ENCODE measurements around the gene MOAP1. TPM values are rescaled to one million over a fixed set of nuclear protein-coding genes. Genes with fewer than 3 reads are reported as not detected.
"Not testable (repeated sequence)": the region's sequence is repeated elsewhere in the genome, so short reads cannot be mapped to it uniquely, and the experiment has no call there.

Gene MOAP1, protein sequence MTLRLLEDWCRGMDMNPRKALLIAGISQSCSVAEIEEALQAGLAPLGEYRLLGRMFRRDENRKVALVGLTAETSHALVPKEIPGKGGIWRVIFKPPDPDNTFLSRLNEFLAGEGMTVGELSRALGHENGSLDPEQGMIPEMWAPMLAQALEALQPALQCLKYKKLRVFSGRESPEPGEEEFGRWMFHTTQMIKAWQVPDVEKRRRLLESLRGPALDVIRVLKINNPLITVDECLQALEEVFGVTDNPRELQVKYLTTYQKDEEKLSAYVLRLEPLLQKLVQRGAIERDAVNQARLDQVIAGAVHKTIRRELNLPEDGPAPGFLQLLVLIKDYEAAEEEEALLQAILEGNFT
- 8.8 TPM for polyA plus RNA-seq (2013, experiment 1 of 2; ENCODE audit: insufficient read length)
- polyA plus RNA-seq (2013, experiment 2 of 2; ENCODE audit: insufficient read length), result 10.4 TPM

DNA sequence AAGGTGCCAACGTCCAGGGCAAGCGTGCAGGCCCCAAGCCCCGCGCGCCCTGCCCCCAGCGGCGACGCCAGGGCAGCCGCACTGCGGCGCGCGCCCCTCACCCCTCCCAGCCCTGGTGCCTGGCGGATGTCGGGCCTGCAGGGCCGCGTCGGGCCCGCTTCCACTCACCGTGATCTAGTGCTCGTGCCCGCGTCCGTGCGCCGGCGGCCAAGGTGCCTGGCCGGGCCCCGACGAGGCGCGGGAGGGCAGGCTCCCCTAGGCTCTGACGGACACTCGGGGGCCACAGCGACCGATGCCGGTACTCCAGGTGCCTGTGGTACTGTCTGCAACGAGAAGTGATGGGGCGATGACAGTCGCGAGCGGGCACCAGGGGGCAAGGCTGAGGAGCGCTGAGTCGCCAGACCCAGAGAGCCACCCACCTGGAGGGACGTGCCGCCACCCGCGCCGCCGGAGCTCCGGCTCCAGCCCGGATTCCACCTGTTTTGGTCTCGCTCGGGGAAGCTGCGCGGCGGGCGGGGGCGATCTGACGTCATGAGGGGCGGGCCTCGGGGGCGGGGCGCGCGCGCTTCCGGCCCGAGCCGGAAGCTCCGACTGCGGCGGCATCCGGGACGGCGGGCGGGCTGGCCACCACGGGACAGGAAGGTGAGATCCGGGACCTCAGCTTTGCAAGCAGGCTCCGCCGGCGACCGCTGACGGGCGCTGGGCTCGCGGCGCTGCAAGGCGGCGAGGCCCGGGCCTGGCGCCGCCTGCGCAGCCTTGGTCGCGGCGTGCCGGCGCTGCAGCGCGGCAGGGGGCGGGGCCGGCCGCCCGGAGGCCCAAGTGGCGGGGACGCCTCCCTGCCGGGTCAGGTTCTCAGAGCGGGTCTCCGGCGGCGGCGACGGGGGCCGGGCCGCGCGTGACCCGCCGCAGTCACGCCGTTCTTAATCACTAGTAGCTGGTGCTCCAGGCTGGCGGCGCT lies at the start of gene MOAP1, which contains the start of gene LYSET:
MOAP1 (minus strand) TSS at position 507 of the 958 bp plus-strand sequence. CDS start 655 bp downstream, outside the sequence.
LYSET (plus strand) TSS at position 927 of the 958 bp plus-strand sequence. CDS start 89 bp downstream, outside the sequence.
- peak; percentile 83 for DNase-seq

DNA sequence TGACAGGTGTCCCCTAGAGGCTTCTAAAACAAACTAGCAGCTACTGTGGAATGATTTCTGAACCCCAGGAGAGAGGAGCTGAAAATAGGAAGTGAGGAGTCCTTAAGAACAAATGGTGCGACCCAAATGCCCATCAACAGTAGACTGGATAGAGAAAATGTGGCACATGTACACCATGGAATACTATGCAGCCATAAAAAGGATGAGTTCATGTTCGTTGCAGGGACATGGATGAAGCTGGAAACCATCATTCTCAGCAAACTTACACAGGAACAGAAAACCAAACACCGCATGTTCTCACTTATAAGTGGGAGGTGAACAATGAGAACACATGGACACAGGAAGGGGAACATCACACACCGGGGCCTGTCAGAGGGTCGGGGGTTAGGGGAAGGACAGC lies 48.4 kb upstream of the MOAP1 start:
- DNase-seq, result not testable (repeated sequence)

DNA sequence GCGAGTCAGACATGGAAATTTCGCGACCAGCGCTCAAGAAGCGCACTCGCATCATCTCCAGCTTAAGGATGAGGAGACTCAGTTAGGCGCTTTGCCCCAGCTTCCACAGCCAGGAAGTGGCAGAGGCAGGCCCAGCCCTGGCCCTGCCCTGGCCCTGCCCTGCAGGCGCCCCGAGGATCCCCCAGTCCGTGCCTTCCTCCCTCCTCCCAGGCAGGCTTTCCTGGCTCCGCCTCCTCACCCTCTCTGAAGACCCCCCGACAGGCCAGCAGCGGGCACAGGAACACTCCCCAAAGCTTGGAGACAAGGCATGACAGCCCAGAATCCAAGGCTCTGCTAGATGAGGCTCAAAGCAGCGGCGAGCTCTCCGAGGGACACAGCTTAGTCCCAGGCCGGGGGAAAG lies 47.5 kb upstream of the MOAP1 start:
- no peak for DNase-seq

DNA sequence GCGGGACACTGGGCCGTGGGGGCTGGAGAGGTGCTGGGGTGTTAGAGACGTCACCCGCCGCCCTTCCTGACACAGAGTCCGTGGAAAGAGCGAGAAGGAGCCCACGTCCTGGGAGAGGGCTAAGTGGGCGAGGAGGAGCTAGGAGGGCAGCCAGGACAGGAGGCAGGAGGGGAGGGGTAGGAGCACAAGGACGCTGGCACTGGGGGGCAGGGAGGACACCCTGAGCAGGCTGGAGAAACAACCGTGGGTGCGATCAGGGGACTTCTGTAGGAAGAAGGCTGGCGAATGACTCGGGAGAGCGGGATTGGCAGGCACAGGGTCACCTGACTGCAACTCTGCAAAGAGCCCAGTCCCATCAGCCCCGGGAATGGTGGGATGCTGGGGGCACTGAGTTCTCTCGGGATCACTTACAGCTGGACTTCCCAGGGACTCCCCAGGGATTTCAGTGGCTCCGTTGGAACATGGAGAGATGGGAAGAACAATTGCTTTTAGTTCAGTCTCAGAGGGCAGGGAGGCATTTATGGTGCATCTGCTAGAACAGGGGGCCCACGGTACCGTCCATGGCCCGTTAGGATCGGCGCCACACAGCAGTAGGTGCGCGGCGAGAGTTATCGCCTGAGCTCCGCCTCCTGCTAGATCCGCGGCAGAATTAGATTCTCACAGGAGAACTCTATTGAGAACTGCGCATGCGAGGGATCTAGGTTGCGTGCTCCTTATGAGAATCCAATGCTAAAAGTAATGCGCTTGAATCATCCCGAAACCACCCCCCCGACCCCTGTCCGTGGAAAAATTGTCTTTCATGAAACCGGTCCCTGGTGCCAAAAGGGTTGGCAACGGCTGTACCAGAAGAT lies 46.7 kb upstream of the MOAP1 start:
- DNase-seq, result peak; percentile 62

DNA sequence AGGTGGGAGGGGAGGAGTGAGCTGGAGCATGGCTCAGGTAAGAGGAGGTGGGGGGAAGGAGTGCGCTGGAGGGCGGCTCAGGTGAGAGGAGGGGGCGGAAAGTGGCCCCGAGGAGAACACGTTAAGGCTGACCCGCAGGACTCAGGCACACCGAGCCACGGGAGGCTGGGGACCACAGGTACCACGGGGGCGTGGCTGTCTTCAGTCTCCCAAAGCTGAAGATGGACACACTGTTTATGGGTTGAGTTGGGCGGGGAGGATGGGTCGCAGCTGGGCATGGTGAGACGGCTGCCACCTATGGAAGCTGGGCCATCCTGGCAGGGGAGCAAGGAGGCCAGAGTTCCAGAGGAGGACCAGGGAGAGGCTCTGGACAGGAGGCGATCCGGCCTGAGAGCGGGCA lies 45.8 kb upstream of the MOAP1 start:
- DNase-seq, result no peak

DNA sequence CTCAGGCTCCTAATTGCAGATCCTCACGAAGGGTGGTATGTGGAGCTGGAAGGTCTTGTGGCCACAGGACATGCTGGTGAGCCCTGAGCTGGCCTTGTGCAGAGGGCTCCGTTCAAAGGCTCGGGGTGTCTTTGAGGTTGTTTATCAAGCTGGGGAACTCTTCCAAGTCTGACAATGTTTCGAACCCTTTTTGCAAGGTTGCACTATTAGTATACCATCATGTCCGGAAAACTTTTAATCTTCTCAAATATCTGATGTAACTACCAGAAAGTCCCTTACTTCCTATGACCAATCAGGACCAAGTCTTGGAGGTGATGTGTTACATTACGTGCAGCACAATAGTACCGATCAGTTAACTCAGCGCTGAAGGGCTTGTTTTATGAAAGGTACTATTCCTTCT lies 43.9 kb upstream of the MOAP1 start:
- DNase-seq, result no peak

DNA sequence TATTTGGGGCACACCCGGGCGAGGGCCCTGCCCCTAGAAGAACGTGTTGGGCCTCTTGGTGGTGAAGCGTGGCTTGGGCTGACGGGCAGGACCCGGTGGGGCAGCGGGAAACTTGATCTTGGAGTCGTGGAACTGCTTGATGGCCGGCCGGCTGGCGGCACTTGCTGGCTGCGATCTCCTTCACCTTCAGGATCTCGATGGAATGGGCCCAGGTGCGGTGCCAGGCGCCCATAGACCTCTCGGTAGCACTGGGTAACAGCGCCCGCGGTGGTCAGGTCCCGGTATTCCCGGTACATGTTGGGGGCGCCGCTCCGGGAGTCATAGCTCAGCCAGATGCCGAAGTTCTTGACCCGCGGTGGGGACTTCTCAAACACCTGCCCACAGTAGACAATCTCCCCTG lies 38.9 kb upstream of the MOAP1 start:
- no peak for DNase-seq

DNA sequence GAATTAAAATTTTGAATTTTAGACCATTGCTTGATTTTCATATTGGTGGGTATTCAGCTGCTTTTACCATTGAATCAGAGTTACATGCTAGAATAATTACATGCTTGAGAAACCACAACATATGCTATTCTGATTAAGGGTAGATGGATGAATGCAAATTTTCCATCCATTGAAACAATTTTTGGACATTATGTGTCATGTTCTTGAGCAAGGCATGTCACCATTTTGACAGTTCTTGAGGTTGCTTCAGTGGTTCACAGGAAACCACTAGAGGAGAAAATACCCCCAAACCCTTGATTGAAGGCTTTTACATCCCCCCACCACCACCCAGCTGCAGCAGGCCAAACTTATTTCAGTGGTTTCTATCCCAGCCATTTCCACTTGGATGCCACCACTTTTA lies 35.8 kb upstream of the MOAP1 start:
- no peak for DNase-seq

DNA sequence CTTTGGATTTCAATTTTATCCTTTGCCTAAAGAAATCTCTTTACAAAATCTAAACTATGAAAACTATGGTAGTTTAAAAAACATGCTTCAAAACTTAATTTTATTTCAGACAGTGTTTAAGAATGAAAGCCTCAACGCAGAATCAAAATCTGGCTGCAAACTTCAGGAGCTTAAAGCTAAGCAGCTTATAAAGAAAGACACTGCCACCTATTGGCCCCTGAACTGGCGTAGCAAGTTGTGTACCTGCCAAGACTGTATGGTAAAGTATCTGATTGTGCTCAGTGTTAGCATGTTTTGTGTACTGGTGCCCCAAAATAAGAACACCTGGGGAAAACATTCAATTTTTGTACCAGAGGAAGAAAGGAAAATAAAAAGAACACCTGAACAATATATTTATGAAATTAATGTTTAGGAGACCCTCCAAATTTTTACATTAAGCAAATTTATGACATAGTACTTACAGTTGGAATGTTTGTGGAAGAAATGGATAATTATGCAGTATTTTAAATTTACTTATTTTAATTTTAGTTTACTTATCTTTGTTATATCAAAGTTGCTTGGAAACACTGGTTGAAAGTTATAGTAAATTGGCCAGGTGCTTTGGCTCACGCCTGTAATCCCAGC lies 34.5 kb upstream of the MOAP1 start:
- DNase-seq, result peak; percentile 43

DNA sequence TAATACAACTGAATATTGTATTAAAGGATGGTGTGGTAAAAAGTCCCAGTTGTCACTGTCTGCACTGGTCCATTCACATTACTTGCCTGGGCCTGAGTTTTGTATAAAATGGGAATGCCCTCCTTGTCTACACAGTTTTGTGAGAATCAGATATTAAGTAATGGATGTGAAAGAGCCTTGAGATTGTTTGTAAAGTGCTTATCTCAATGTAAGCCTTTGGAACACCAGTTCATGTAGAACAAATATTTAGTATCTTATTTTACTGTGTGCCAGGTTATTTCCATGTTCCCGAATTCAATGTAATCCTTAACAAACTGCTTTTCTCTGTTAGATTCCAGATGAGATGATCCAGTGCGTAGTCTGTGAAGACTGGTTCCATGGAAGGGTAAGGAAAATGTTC lies 29.9 kb upstream of the MOAP1 start:
- no peak for DNase-seq

DNA sequence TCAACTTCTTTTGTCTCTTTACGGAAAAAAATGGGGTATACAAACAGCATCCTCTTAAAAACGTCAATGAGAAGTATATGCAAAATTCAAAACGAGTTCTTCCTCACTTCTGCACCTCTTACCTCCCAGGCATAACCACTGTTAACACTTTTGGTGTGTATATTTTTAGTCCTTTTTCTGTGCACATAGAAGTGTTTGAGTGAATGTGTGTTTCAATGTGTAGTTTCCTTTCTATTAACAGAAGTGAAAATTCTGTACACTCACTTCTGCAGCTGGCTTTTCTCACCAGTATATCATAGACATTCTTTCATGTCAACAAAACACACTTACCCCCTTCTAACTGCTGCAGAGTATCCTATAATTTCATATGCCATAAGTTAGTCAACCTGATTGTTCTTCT lies 27.7 kb upstream of the MOAP1 start:
- DNase-seq, result no peak

DNA sequence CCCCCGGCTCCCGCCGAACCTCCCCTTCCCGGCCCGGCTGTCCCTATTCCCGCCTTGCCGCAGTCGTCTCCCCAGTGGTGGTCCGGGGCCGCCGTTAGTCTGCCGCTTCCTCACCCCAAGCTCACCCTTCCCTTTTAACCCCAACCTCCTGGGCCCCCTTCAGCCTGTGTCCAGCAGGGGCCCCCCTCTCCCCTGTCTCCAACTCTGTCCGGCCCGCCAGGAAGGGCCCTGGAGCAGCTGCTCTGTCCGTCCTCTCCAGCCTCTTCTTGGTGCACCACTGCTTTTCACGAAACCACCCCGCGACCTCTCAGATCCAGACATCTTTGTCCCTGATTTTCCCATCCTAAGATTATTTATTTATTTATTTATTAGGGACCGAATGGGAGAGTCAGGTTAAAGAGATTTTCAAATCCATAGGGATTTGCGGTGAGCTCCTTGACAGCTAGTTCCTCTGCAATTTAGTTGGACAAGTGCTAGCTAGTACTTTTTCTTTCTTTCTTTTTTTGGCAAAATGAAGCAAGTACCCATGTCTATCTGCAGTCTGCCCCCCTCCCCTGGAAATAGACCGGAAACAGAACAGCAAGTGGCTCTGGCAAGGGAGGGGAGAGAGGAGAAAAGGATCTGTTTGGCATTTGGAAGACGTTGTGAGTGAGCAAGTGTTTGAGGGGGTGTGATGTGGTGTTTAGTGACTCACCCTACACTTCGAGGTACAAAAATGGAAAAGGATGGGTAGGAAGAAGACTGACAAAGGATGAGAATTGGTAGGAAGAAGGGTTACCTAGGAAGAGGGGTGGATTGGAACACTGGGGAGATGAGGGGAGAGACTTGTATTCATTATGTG lies 23.0 kb upstream of the MOAP1 start:
- peak; percentile 58 for DNase-seq

DNA sequence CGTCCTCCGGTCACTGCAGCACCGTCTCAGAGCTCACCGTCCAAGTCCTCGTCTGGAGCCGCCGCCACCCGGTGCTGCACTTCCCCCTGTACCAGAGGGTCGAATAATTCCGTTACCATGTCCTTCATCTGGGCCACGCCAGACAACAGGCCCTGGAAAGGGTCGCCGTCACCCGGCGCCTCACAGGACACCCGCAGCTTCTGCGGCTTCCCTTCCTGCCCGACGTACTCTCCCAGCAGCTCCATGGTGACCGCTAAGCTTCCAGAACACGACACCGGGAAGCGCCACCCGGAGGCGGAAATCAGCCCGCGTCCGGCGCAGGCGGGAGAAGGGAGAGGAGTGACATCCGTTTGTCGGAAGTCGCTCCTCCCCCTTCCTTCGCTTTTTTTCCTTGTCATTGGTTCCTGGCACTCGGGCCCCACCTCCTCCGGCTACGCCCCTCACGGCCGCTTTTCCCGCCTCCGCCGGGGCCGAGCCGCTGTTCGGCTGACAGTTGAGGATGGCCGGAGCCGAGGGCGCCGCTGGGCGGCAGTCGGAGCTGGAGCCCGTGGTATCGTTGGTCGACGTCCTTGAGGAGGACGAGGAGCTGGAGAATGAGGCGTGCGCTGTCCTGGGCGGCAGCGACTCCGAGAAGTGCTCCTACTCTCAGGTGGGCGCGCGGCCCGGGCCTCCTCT lies 22.2 kb upstream of the MOAP1 start, which contains the start of the genes GON7 and UBR7:
GON7 (minus strand) TSS at position 273 of the 675 bp plus-strand sequence; CDS start at position 245, 28 bp downstream.
UBR7 (plus strand) TSS at position 464 of the 675 bp plus-strand sequence; CDS start at position 500, 36 bp downstream.
- peak; percentile 98 for DNase-seq

DNA sequence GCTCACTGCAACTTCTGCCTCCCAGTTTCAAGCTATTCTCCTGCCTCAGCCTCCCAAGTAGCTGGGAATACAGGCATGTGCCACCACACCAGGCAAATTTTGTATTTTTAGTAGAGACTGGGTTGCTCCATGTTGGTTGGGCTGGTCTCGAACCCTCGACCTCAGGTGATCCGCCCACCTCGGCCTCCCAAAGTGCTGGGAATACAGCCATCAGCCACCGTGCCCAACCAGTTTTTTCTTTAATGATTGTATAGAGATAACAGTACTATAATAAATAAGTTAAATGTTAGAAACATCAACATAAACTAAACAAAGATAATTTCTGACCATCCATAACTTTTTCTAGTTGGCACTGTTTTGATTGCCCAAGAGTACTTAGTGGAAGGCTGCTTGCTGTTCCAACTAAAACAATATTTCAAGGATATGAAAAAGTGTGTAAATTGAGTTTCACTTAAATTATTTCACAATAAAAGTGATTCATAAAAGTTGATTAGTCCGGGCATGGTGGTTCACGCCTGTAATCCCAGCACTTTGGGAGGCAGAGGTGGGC lies 16.5 kb upstream of the MOAP1 start:
- no peak for DNase-seq

DNA sequence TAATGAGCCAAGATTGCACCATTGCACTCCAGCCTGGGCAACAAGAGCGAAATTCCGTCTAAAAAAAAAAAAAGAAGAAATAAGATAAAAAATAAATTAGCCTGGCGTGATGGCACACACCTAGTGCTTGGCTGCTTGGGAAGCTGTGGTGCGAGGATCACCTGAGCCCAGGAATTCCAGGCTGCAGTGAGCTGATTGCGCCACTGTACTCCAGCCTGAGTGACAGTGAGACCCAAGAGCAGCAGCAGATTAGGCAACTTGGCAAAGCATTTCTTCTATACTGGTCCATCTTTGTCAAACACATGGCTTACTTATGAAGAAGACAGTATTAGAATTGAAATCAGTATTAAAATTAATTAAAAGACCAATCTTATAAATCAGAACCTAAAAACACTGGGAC lies 15.9 kb upstream of the MOAP1 start:
- DNase-seq, result no peak

DNA sequence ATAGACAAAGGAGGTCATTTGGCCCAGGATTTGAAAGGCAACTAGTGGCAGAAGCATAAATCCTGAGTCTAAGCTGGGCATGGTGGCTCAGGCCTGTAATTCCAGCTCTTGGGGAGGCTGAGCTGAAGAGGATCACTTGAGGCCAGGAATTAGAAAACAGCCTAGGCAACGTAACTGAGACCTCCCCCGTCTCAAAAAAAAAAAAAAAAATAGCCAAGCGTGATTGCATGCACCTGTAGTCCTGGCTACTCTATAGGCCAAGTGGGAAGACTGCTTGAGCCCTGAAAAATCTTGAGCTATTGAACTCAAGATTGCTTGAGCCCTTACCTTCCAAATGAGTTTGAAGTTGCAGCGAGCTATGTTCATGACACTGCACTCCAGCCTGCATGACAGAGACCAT lies 14.3 kb upstream of the MOAP1 start:
- no peak for DNase-seq

DNA sequence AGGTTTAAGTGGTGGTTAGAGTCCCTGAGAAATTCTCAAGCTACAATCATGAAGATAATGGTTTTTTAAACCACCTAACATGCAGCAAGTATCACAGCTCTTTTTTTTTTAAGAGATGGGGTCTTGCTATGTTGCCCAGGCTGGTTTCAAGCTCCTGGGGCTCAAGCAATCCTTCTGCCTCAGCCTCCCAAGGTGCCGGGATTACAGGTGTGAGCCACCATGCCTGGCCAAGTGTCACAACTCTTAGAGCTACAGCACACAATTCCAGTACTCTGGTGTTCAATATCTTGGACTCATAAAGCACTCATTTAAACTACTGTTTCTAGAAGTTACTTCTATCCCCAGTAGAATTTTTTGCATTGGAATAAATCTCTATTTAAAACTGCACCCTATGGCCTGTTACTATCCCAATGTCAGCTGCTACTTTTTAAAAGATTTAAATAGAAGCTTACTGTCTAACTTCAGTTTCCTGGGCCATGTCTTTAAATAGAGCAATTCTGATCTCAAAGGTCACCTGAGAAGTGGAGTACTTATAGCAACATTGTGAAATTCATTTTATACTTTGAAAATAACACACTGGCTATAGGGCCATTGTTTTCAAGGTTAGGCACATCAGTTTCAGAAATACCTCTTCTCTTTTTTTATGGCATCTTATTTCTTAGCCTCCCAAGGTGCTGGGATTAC lies 10.8 kb upstream of the MOAP1 start:
- DNase-seq, result no peak

DNA sequence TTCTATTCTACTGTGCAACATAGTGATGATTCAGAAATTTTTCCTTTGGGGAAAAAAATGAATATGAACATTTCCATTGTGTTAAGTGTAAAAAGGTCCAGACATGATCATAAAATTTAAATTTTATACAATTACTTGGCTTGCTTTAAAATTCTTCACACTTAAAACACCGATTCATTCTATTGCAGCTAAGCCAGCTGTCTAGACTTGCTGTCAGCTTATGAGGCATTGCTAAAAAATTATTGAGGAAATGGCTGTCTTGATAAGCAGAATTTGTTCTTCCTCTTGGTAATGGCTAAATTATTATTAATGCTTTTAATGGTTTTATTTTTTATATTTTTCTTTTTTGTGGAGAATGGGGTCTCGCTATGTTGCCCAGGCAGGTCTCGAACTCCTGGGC lies 2.3 kb upstream of the MOAP1 start:
- DNase-seq, result no peak

DNA sequence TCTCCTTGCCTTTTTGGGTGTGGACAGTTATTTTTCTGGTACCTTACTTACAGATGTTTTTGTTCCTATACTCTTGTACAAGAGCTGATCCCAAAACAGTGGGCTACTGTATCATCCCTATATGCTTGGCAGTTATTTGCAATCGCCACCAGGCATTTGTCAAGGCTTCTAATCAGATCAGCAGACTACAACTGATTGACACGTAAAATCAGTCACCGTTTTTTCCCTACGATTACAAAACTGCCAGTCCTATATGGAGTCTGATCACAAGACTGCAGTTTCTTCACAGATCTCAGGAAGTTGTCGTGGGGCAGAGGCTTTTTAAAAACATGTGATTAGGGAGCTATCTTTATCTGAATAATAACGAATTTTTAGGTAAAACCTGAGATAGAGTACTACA lies 1.8 kb upstream of the MOAP1 start:
- no peak for DNase-seq
